ENCODE data around the gene HIGD2B.
"Not testable (repeated sequence)": the region's sequence is repeated elsewhere in the genome, so short reads cannot be mapped to it uniquely, and the experiment has no call there.

Gene HIGD2B

GRCh38 chr15:72671525-72671924 is 14.5 kb downstream of the HIGD2B start:
- no peak for DNase-seq

DNA sequence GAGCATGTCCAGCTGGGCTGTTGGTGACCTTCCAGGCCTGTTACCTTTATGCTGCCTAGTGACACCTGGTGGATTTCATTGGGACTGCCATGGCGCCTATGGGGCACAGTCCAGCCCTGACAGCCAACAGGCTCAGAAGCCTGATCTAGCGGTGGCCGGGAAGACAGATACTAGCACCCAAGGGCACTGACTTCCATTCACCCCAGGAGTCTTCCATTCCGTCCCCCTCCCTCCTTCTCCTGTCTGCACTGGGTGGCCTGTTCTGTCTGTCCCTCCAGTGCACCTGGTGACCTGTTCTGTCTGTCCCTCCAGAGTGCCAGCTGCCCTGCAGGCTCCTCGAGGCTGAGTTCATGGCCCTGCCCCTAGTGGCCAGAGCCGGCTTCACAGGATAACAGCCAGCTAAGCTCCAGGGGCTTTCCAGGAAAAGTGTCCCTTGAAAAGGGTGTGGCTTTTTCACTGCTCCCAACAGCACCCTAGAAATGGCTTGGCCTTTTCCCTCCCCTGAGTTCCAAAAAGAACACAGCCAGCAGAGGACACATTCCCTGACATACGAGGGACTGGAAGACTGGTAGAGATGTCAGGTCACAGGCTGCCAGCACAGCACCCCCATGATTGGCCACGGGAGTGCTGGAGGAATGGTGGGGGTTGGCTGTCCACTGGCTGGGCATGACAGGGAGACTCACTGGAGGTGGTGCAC is 15.2 kb downstream of the HIGD2B start:
- DNase-seq: peak; percentile 62 to 79

GRCh38 chr15:72669803-72670202 is 16.2 kb downstream of the HIGD2B start:
- not testable (repeated sequence) for DNase-seq

DNA sequence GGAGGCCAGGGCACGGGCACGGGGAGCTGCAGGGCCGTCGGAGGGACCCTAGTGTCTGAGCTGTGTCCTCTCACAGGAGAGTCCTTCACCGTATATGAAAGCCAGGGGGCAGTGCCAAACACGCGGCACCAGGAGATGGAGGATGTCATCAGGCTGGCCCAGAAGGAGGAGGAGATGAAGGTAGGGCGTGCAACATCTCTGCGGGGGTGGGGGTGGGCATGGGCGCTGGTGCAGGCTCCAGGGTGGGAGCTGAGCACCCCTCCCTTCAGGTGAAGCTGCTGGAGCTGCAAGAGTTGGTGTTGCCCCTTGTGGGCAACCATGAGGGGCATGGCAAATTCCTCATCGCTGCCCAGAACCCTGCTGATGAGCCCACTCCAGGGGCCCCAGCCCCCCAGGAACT is 20.3 kb downstream of the HIGD2B start:
- not testable (repeated sequence) for DNase-seq

DNA sequence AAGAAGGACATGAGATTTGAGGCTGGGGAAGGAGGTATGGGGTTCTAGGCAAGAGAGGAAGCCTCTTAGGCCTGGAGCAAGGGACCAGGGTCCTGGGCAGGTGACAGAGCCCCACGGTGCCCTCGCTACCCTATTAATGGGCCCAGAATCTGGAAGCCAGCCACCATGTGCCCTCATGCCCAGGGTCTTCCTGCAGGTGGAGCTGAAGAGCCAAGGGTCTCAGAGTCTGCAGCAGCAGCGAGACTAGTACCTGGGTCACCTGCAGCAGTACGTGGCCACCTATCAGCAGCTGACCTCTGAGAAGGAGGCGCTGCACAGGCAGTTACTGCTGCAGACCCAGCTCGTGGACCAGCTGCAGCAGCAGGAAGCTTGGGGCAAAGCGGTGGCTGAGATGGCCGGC is 22.1 kb downstream of the HIGD2B start:
- not testable (repeated sequence) for DNase-seq

GRCh38 chr15:72661081-72661480 is 24.9 kb downstream of the HIGD2B start:
- not testable (repeated sequence) for DNase-seq

DNA sequence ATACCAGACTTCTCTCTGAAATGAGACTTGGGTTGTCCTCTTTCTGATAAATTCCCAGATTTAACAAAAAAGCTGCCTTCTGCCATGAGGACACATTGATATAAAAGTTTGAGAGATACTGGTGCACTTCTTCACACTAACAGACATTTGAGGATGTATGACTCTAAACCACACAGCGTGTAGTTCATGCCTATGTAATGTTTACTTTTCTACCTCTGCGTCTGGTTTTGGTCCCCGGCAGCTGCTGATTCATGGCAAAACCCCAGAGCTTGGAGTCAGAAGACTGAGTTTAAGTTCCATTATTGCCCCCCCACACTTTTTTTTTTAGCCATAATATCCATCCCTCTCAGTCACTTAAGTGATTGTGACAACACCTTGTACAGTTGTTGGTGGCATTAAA is 30.0 kb downstream of the HIGD2B start:
- not testable (repeated sequence) for DNase-seq

DNA sequence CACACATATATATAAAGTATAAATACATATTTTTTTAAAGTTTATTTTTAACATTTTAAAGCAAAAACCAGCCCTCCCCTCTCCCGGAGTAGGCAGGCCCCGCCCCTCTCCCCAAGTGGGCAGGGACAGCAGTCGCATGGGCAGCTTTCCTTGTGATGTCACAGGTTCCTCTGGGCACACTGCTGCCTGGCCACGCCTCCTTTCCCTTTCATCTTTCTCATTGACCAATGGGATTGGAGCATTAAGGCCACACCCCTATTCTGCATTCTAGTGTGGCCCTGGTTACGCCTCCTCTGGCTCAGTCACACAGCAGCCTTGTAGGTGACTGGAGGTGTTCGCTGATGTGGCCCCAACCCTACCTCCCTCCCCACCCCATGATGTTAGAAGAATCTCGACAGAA is 31.6 kb downstream of the HIGD2B start, which contains the start of gene GOLGA6B:
TSS of gene GOLGA6B (plus strand) at position 301 of the 400 bp plus-strand sequence. CDS start at position 342, 41 bp downstream.
- DNase-seq: not testable (repeated sequence)

GRCh38 chr15:72648631-72649253 is 37.2 kb downstream of the HIGD2B start:
- DNase-seq: not testable (repeated sequence)

DNA sequence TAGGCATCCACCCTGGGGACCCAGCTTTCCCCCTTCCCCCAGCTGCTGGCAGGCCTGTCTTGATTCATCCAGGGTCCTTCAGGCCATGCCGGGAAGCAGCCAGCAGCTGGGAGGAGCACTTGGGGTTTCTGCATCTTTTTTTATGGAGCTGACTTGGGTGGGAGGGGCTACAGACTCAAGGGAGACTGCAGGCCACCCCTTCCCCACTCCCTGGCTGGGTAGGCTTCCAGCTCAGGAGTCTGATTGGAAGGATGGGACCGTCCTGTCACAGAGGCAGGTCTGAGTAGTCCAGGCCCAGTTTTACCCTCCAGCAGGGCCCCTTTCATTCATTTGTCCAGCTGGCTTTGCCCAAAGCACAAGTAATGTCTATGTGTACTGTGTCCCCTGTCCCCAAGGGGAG is 43.7 kb downstream of the HIGD2B start:
- DNase-seq: not testable (repeated sequence)

DNA sequence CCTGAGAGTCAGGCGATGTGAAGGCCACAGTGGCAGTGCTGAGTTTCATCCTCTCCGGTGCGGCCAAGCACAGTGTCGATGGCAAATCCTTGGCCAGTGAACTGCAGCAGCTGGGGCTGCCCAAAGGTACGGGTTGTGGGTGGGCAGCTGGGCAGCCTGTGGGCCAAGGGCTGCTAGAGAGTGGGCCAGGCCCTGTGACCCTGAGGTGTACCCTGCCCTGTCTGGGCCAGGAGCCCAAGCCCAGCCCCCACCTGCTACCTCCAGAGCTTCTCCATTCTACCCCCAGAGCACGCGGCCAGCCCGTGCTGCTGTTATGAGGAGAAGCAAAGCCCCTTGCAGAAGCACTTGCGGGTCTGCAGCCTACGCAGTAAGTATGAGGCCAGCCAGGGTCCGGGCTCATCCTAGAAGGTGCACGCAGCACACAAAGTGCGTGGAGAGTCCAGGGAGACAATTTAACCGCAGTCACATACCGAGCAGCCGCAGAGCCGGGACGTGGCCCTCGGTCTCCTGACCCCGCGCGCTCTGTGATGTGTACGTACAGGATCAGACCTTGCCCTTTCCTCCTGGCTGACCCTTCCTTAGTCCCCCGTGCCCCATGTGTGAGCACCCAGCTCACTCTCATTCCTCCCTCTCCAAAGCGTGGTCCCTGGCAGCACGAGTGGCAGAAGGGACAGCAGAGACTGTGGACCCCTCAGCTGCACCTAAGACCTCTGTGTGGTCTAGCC is 46.1 kb downstream of the HIGD2B start:
- DNase-seq: not testable (repeated sequence)

DNA sequence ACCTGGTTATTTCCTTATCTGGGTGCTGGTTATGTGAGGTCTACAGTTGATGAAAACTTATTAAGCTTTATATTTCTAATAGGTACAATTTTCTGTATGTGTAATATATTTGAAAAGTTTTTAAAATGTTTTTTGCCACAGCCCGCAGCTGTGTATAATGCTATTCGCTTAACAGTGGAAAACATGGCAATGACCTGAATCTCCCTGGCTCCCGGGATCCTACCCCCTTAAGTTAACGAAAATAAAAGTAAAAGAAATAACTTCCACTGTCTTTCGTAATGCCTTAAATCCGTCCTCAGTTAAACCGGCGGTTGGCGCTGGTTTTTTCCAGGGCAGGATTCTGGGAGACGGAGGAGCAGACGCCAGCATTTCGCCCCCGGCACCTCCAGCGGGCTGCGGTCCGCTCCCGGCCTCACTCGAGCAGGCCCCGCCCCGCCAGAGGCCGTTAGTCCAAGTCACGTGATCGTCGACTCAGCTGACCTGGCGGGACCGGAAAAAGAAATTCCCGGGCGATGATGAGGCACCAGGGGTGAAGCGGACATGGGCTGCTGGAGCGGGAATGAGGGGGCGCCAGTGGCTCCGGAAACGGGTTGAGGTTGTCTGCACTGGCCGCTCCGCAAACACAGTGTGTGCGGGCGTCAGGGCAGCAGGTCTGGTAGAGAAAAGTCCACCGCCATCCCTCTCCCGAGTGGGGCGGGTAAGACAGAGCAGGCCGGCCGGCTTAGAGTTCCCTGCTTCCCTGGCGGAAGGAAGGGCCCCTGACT is 49.3 kb downstream of the HIGD2B start:
- peak in 1 of 2 donors; percentile 83 for DNase-seq

- DNase-seq: not testable (repeated sequence)
Observed at GRCh38 chr15:72629068-72629570, 56.9 kb downstream of the HIGD2B start.

GRCh38 chr15:72628249-72629067 is 57.5 kb downstream of the HIGD2B start:
- DNase-seq: not testable (repeated sequence)

DNA sequence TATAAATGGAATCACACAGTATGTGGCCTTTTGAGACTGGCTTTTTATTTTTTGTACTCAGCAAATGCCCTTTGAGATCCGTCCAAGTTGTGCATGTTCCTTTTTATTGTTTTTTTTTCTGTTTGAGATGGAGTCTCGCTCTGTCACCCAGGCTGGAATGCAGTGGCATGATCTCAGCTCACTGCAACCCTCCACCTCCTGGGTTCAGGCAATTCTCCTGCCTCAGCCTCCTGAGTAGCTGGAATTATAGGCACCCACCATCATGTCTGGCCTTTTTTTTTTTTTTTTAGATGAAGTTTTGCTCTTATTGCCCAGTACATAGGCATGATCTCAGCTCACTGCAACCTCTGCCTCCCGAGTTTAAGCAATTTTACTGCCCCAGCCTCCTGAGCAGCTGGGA is 59.8 kb downstream of the HIGD2B start:
- not testable (repeated sequence) for DNase-seq

All from inflammatory macrophage (primary cell).